GM12878 (cell line): ENCODE data around the gene MAD1L1. TPM values are rescaled to one million over a fixed set of nuclear protein-coding genes. Genes with fewer than 3 reads are reported as not detected.

Experiments used
- ATAC-seq: fragments of 200-7000 bp; cut with Tn5 transposase; 3 replicates; pipeline ENCODE4 v1.9.1; 2020; ENCODE audit warnings: mild to moderate bottlenecking, moderate library complexity
- BruUV-seq: library from RNA; stranded (reverse); fragments of 400-500 nt; replicated peaks from 2 replicates; lab custom pipeline; 2021; lab: Mats Ljungman, UMichigan
- CTCF ChIA-PET: fragments of 300-600 bp; sonication (Branson Sonifier 250); formaldehyde crosslinking; extraction: SDS; loops from one replicate; lab custom pipeline; 2021; ENCODE audit warnings: inconsistent platforms; lab: Yijun Ruan, JAX
- POLR2A ChIA-PET: fragments of 350-600 bp; formaldehyde crosslinking; extraction: SDS; loops from one replicate; lab custom pipeline; 2021; ENCODE audit warnings: inconsistent platforms; lab: Charles Lee
- RAD21 ChIA-PET: fragments of 300-600 bp; sonication (Branson Sonifier 250); formaldehyde crosslinking; loops from one replicate; lab custom pipeline; 2023; ENCODE audit warnings: antibody characterized with exemption; ENCODE audit not compliant: unreplicated experiment; lab: Charles Lee
- SMC1A ChIA-PET: fragments of 300-600 bp; sonication (Branson Sonifier 250); formaldehyde crosslinking; loops from one replicate; lab custom pipeline; 2023; ENCODE audit not compliant: unreplicated experiment, uncharacterized antibody; lab: Charles Lee
- DNase-seq: peaks from one replicate; pipeline ENCODE4 v3.0.0-alpha.2; 2011; ENCODE audit warnings: low read depth, low spot score
- FAIRE-seq: peaks from 3 replicates; lab custom pipeline; 2011; peaks lifted over from hg19 to GRCh38; lab: Jason Lieb, UNC
- H2AFZ ChIP-seq: 2 replicates; pipeline ENCODE4 v1.6.0; 2011; ENCODE audit warnings: low read depth, low read length, control low read depth; ENCODE audit not compliant: control insufficient read depth
- H3K27ac ChIP-seq: 2 replicates; pipeline ENCODE4 v1.5.1; 2011; ENCODE audit warnings: control low read depth; ENCODE audit not compliant: control insufficient read depth, insufficient read depth
- H3K27me3 ChIP-seq, 2 experiments: replicated peaks in 1 of 2; 2 replicates each; pipeline versions ENCODE4 v1.6.0 to v1.6.1; 2011; ENCODE audit warnings: low read length in 1 of 2; ENCODE audit not compliant: control insufficient read depth in 2 of 2, insufficient read depth in 2 of 2
- H3K36me3 ChIP-seq, 2 experiments: 2 replicates each; pipeline ENCODE4 v1.5.1; 2011; ENCODE audit warnings: low read length in 1 of 2; ENCODE audit not compliant: control insufficient read depth in 2 of 2, insufficient read depth in 2 of 2
- H3K4me1 ChIP-seq: 2 replicates; pipeline ENCODE4 v1.6.1; 2011; ENCODE audit warnings: mild to moderate bottlenecking, low read length, moderate library complexity, mixed read lengths; ENCODE audit not compliant: control insufficient read depth, insufficient read depth
- H3K4me2 ChIP-seq: 2 replicates; pipeline ENCODE4 v1.6.0; 2011; ENCODE audit warnings: control low read depth; ENCODE audit not compliant: control insufficient read depth, insufficient read depth
- H3K4me3 ChIP-seq: fragments of 200-600 bp; sonication (generic); 2 replicates; pipeline ENCODE4 v1.5.1; 2016
- H3K79me2 ChIP-seq: 2 replicates; pipeline ENCODE4 v1.6.0; 2011; ENCODE audit warnings: low read length; ENCODE audit not compliant: control insufficient read depth, insufficient read depth
- H3K9ac ChIP-seq: 2 replicates; pipeline ENCODE4 v1.8.0; 2011; ENCODE audit warnings: low read length, control low read depth, mixed read lengths; ENCODE audit not compliant: control insufficient read depth, insufficient read depth
- H3K9me3 ChIP-seq: replicated peaks from 3 replicates; pipeline ENCODE4 v1.5.1; 2011; ENCODE audit warnings: mild to moderate bottlenecking, low read length; ENCODE audit not compliant: control insufficient read depth, insufficient read depth
- H4K20me1 ChIP-seq: 2 replicates; pipeline ENCODE4 v1.6.0; 2011; ENCODE audit not compliant: control insufficient read depth, insufficient read depth
- CTCF ChIP-seq, 3 experiments: IDR thresholded peaks in 2 of 3; conservative IDR thresholded peaks in 1 of 3; 2 replicates each; pipeline ENCODE4 v1.5.1; 2011; ENCODE audit warnings: low read depth in 3 of 3, low read length in 3 of 3, mild to moderate bottlenecking in 3 of 3, control low read depth in 2 of 3, moderate library complexity in 2 of 3, inconsistent platforms in 1 of 3, mixed read lengths in 1 of 3; ENCODE audit not compliant: control insufficient read depth in 2 of 3, insufficient read depth in 1 of 3; ENCODE audit errors: extremely low read depth in 1 of 3
- DPF2 ChIP-seq: fragments of 450-650 bp; IDR thresholded peaks from 2 replicates; pipeline ENCODE4 v1.6.1; 2017; ENCODE audit warnings: mild to moderate bottlenecking
- EED ChIP-seq: sonication (generic); IDR thresholded peaks from 2 replicates; pipeline ENCODE4 v1.6.1; 2016; ENCODE audit warnings: antibody characterized with exemption, low read depth
- ESRRA ChIP-seq: IDR thresholded peaks from 2 replicates; pipeline ENCODE4 v1.6.1; 2012; ENCODE audit warnings: mild to moderate bottlenecking, low read length, improper control_type of control experiment
- IKZF1 ChIP-seq: fragments of 450-650 bp; conservative IDR thresholded peaks from 2 replicates; pipeline ENCODE4 v1.6.1; 2017; ENCODE audit warnings: antibody characterized with exemption, mild to moderate bottlenecking
- IRF5 ChIP-seq: fragments of 450-650 bp; IDR thresholded peaks from 2 replicates; pipeline ENCODE4 v1.6.1; 2017; ENCODE audit warnings: borderline replicate concordance
- KDM1A ChIP-seq: fragments of 200-600 bp; sonication (generic); IDR thresholded peaks from 2 replicates; pipeline ENCODE4 v1.6.1; 2016; ENCODE audit warnings: borderline replicate concordance
- NFIC ChIP-seq: IDR thresholded peaks from 2 replicates; pipeline ENCODE4 v1.6.1; 2012; ENCODE audit warnings: low read depth, mild to moderate bottlenecking, inconsistent platforms, low read length, moderate library complexity
- NKRF ChIP-seq: fragments of 450-650 bp; conservative IDR thresholded peaks from 2 replicates; pipeline ENCODE4 v1.6.1; 2017; ENCODE audit warnings: mild to moderate bottlenecking, moderate library complexity
- PML ChIP-seq: IDR thresholded peaks from 2 replicates; pipeline ENCODE4 v1.6.1; 2012; ENCODE audit warnings: low read length, inconsistent platforms
- POLR2A ChIP-seq: IDR thresholded peaks from 2 replicates; pipeline ENCODE4 v1.6.1; 2011; ENCODE audit warnings: low read depth, mild to moderate bottlenecking, low read length
- RCOR1 ChIP-seq: conservative IDR thresholded peaks from 2 replicates; pipeline ENCODE4 v1.6.1; 2012; ENCODE audit warnings: low read depth, low read length, improper control_type of control experiment
- RELB ChIP-seq: fragments of 450-650 bp; IDR thresholded peaks from 2 replicates; pipeline ENCODE4 v1.6.1; 2017; ENCODE audit warnings: low read depth, mild to moderate bottlenecking, moderate library complexity
- SIX5 ChIP-seq: IDR thresholded peaks from 2 replicates; pipeline ENCODE4 v1.6.1; 2011; ENCODE audit warnings: mild to moderate bottlenecking, low read depth, low read length, moderate library complexity; ENCODE audit not compliant: severe bottlenecking
- SUZ12 ChIP-seq: fragments of 200-600 bp; sonication (generic); IDR thresholded peaks from one replicate; pipeline ENCODE4 v1.6.1; 2018; ENCODE audit warnings: antibody characterized with exemption, mild to moderate bottlenecking; ENCODE audit not compliant: unreplicated experiment
- ZNF207 ChIP-seq: fragments of 450-650 bp; IDR thresholded peaks from 2 replicates; pipeline ENCODE4 v1.6.1; 2014; ENCODE audit warnings: antibody characterized with exemption, mild to moderate bottlenecking, borderline replicate concordance
- WGBS: methylation state at CpG from one replicate; pipeline ENCODE4 v1.1.6; 2016; ENCODE audit warnings: low lambda C conversion rate; ENCODE audit not compliant: insufficient replicate concordance, insufficient coverage; ENCODE audit errors: missing lambda C conversion rate; 5-methylcytosine and 5-hydroxymethylcytosine counted together
- in situ Hi-C: fragments of 300-500 bp; cut with MboI; formaldehyde crosslinking; loops from 9 replicates; pipeline ENCODE4 v1.14.3; 2018; ENCODE audit warnings: mixed read lengths
- intact Hi-C: fragments of 100-400 bp; cut with micrococcal nuclease; formaldehyde crosslinking; loops from one replicate; pipeline ENCODE4 v1.14.2; 2022; ENCODE audit not compliant: unreplicated experiment
- polyA plus RNA-seq, 11 experiments: library from polyadenylated mRNA; depleted of rRNA in 4 of 11; unstranded in 6 of 11; stranded (reverse) in 5 of 11; fragments of >200 nt; fragmentation: Nextera tagmentation in 4 of 11; fragmentation: Illumina TruSeq in 1 of 11; extraction: Ambion mirVana in 4 of 11; extraction: Trizol in 1 of 11; gene quantifications; 1 replicate in 1 of 11; 2 replicates in 10 of 11; pipeline versions ENCODE4 v1.2.1 to v1.2.3, GENCODE V29; 2011 to 2016; ENCODE audit warnings: inconsistent platforms in 2 of 11, missing spikeins in 2 of 11, low read depth in 1 of 11
- total RNA-seq, 4 experiments: library from RNA; depleted of rRNA in 3 of 4; stranded (reverse); fragments of >200 nt in 3 of 4; fragmentation: Illumina TruSeq in 1 of 4; extraction: Trizol in 1 of 4; gene quantifications; 2 replicates each; pipeline versions ENCODE4 v1.2.1 to v1.2.3, GENCODE V29; 2013 to 2021

MAD1L1 gene
- total and polyA plus RNA-seq, 10 of the 15 experiments (the other 5 are each of a cell fraction or from before 2014, with no cell fraction given), result 2.2 to 76.8 (median 38.3) TPM

GRCh38 chr7:2003451-2003930 lies 229.3 kb downstream of the MAD1L1 start (continued):
- no peak for TF ChIP-seq KDM1A
- TF ChIP-seq PML, result no peak
- no peak for TF ChIP-seq RELB
- TF ChIP-seq CTCF (IDR thresholded peaks at IDR 0.05 in 2 of 3, conservative IDR thresholded peaks at IDR 0.05 in 1 of 3; ENCODE audit: control insufficient read depth in 2 of 3, extremely low read depth in 1 of 3, insufficient read depth in 1 of 3, low read depth in 3 of 3, low read length in 3 of 3), result no peak
- no peak for TF ChIP-seq DPF2

GRCh38 chr7:2002561-2003450 lies 229.9 kb downstream of the MAD1L1 start:
- POLR2A ChIA-PET, result no interaction called here
- 73% methylated on average over 19 of the region's 21 CpGs for WGBS

More at GRCh38 chr7:2002561-2003450, 229.9 kb downstream of the MAD1L1 start:
- peaks cover 0 to 9% of the 10 kb centered on the region in 2 experiments; a peak in 2 of 4 replicates for H3K36me3 ChIP-seq
- ATAC-seq (no peak), FAIRE-seq (no peak), DNase-seq (no peak)
- no peak overlapping the region for H3K4me2 ChIP-seq
- H3K4me1 ChIP-seq, result no peaks in the 10 kb centered on the region; the same call in 1 of the 2 replicates
- H4K20me1 ChIP-seq, result no peaks in the 10 kb centered on the region
- ChIA-PET CTCF (no interaction called here), RAD21 (no interaction called here), SMC1A (no interaction called here)
- in situ Hi-C loops, result no loop called here
- H2AFZ ChIP-seq, result no peak overlapping the region
- H3K4me3 ChIP-seq, result no peak overlapping the region
- H3K9ac ChIP-seq, result no peak overlapping the region
- no peaks in the 10 kb centered on the region for H3K9me3 ChIP-seq
- intact Hi-C loops, result no loop called here
- no peaks in the 10 kb centered on the region for H3K27me3 ChIP-seq
- H3K79me2 ChIP-seq, result no peaks in the 10 kb centered on the region
- BruUV-seq, result no TSS peak
- no peak for TF ChIP-seq POLR2A
- no peak for TF ChIP-seq ZNF207
- TF ChIP-seq ESRRA, result no peak
- TF ChIP-seq NFIC, result no peak
- TF ChIP-seq IKZF1, result no peak
- no peak for TF ChIP-seq SUZ12
- TF ChIP-seq RCOR1, result no peak
- TF ChIP-seq SIX5, result no peak
- TF ChIP-seq EED, result no peak
- TF ChIP-seq NKRF, result no peak
- TF ChIP-seq IRF5, result no peak
- no peak overlapping the region for H3K27ac ChIP-seq
